ENCODE data around the gene SLAMF9.

SLAMF9 gene

GRCh38 chr1:159937054-159937750 is 16.8 kb downstream of the SLAMF9 start:
- DNase-seq, result peak; percentile 58
- in situ Hi-C loops (cut with MboI; ENCODE audit: low pct_unique_long_range_greater_than_20kb, low sequenced_read_pairs), result no loop called here

GRCh38 chr1:159936273-159936904 is 17.6 kb downstream of the SLAMF9 start:
- in situ Hi-C loops (cut with MboI; ENCODE audit: low pct_unique_long_range_greater_than_20kb, low sequenced_read_pairs), result no loop called here
- DNase-seq, result peak; percentile 87

GRCh38 chr1:159935719-159936272 is 18.2 kb downstream of the SLAMF9 start:
- in situ Hi-C loops (cut with MboI; ENCODE audit: low pct_unique_long_range_greater_than_20kb, low sequenced_read_pairs), result no loop called here
- peak; percentile 65 for DNase-seq

- no peak for DNase-seq
- in situ Hi-C loops (cut with MboI; ENCODE audit: low pct_unique_long_range_greater_than_20kb, low sequenced_read_pairs), result no loop called here
Observed at GRCh38 chr1:159935305-159935704, 18.7 kb downstream of the SLAMF9 start.

GRCh38 chr1:159934136-159935039 is 19.6 kb downstream of the SLAMF9 start:
- in situ Hi-C loops (cut with MboI; ENCODE audit: low pct_unique_long_range_greater_than_20kb, low sequenced_read_pairs), result no loop called here
- no peak for DNase-seq

DNA sequence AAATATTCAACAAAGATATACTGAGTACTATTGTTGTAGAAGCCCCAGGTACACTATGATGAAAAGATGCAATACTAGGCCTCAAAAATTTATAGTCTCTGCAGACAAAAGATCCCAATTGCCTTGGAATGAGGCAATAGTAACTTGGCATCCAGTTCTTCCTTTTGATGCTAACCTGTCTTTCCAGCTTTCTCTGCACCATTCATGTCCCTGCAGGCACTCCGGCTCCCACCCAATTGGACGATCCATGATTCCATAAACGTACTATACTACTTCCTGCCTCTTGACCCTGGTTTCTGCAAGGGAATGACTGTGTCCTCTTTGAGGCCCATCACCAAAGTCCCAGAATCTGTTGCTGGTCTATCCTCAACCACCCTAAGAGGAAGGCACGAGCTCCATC is 20.7 kb downstream of the SLAMF9 start:
- no peak for DNase-seq
- in situ Hi-C loops (cut with MboI; ENCODE audit: low pct_unique_long_range_greater_than_20kb, low sequenced_read_pairs), result no loop called here

- in situ Hi-C loops (cut with MboI; ENCODE audit: low pct_unique_long_range_greater_than_20kb, low sequenced_read_pairs), result no loop called here
- no peak for DNase-seq
Observed at GRCh38 chr1:159932296-159933285, 21.4 kb downstream of the SLAMF9 start.

- no peak for DNase-seq
- in situ Hi-C loops (cut with MboI; ENCODE audit: low pct_unique_long_range_greater_than_20kb, low sequenced_read_pairs), result no loop called here
Observed at GRCh38 chr1:159931795-159932173, 22.3 kb downstream of the SLAMF9 start.

DNA sequence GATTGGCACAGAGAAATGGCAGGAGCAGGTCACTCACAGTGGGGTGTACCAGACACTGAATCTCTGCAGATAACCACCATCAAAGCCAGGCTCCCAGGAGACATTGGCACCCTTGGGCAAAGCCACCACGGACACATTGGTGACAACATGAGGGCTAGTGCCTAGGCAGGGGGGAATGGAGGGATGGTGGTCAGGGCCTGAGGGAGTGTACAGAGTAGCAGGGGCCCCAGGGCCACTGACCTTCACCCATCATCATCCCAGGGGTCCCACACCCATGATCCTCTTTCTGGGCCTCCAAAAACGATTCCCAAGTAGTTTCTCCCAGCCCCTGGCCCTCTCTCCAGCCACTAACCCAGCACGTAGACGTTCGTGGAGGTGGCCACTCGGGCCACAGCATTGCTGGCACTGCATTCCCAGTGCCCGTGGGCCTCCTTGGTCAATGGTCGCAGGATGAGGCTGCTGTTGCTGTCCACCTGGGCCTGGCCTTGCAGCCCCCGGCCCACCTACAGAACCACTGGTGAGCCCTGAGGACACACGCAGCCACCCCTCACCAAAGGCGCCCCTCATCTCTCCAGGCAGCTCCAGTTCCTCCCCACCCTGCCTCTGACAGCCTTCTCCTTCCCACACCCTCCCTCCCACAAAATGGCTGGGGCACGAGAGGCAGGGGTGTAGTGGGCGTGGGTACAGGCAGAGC is 22.8 kb downstream of the SLAMF9 start:
- no peak for DNase-seq
- in situ Hi-C loops (cut with MboI; ENCODE audit: low pct_unique_long_range_greater_than_20kb, low sequenced_read_pairs), result no loop called here

DNA sequence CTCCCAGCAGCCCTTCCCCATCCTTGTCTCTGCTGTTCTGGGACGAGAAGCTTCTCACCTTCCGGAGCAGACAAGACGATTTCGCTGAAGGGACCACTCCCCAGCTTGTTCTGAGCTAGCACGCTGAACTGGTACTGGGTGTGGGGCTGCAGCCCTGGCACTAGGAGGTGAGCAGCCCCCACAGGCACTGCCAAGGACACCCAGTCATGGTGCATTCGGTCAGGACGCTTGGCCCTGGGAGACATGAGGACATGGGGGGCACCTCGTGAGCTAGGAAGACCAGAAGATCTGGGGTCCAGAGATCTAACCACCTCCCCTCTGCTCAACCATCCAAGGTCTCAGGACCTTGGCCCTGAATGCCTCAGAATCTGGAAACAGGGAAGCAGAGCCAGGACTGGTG is 23.4 kb downstream of the SLAMF9 start:
- in situ Hi-C loops (cut with MboI; ENCODE audit: low pct_unique_long_range_greater_than_20kb, low sequenced_read_pairs), result no loop called here
- DNase-seq, result no peak

DNA sequence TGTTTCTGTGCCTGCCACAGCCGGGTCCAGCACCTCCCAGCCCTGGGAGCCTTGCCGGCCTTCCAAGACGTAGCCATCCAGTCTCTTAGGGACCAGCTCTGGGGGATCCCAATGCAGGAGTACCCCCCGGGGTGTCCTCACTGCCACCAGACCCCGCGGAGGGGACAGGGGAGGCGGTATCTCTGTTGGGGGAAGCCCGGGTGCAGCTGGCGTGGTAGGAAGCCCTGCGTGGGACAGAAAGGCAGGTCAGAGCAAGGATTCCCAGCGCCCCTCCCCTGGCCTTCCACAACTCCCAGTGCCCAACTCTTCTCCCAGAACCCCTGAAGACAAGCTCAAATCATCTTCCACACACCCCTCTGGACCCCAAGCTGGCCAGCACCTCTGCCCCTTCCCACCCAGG is 23.8 kb downstream of the SLAMF9 start:
- in situ Hi-C loops (cut with MboI; ENCODE audit: low pct_unique_long_range_greater_than_20kb, low sequenced_read_pairs), result no loop called here
- DNase-seq, result no peak

DNA sequence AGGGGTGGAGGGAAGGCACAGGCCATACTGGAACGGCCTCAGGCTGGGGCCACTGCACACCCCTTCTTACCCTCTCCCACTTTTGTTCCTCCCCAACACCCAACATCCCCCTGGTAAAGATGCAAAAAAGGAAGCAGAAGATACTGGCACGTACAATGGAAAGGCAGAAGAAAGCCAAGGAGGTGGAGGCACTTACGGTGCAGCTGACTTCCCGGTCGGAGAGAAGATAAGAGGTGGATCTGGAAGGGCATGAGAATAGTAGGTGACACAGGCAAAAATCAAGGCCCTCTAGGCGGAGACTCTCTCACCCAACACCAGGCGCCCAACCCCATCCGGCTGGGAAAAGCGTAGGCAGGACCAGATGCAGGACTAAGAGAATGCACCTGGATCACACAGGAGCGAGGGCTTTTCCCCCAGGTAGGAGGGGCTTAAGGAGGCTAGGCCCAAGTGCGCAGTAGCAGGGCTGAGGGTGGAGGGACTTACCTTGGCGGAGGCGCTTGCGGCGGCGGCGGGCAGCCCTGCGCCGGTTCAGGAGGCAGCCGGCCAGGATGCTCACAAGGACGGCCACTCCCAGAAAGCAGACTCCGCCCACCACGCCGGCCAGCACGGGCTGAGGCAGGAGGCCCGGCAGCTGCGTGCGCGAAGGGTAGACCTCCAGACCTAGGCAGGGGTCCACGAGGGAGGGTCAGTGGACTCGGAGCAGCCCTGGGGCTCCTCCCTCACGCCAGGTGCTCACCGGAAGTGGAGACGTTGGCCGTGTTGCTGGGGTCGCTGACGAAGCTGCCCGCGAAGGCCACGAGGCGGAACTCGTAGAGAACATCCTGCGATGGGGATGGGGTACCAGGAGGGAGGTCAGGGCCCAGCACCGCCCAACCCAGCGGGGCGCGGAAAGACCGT is 24.6 kb downstream of the SLAMF9 start:
- in situ Hi-C loops (cut with MboI; ENCODE audit: low pct_unique_long_range_greater_than_20kb, low sequenced_read_pairs), result no loop called here
- DNase-seq, result no peak

GRCh38 chr1:159928491-159929050 is 25.5 kb downstream of the SLAMF9 start:
- no peak for DNase-seq
- in situ Hi-C loops (cut with MboI; ENCODE audit: low pct_unique_long_range_greater_than_20kb, low sequenced_read_pairs), result no loop called here

GRCh38 chr1:159927849-159928431 is 26.1 kb downstream of the SLAMF9 start:
- DNase-seq, result no peak
- in situ Hi-C loops (cut with MboI; ENCODE audit: low pct_unique_long_range_greater_than_20kb, low sequenced_read_pairs), result no loop called here

DNA sequence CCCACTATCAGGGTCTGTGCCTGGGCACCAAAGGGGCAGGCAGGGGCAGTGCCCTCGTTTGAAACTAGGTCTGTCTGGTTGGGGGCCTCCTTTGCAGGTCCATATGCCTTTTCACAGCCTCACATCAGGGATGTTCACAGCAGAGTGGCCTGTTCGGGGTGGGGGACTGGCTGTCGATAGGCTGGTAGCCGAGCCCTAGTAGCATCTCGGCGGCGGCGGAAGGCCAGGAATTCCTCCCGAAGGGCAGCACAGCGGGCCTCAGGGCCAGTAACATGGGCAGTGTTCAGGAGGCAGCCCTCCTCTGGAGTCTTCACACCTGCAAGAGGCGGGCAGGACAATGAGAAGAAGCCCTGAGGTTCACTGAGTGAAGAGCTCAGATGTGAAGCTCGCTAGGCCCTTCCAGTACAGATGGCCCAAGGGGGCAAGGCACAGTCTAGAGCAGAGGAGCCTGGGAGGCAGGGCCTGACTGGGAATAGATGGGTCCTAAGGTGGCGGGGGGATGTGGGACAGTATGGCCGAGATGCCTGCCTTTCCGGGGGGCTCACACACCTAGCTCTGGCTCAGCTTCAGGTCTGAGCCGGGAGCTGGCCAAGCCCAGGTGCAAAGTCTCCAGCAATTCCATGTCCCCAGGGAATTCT is 26.7 kb downstream of the SLAMF9 start:
- in situ Hi-C loops (cut with MboI; ENCODE audit: low pct_unique_long_range_greater_than_20kb, low sequenced_read_pairs), result no loop called here
- no peak for DNase-seq

GRCh38 chr1:159925719-159926078 is 28.3 kb downstream of the SLAMF9 start:
- DNase-seq, result no peak
- in situ Hi-C loops (cut with MboI; ENCODE audit: low pct_unique_long_range_greater_than_20kb, low sequenced_read_pairs), result no loop called here
